ENCODE data around the gene NFX1.

DNA sequence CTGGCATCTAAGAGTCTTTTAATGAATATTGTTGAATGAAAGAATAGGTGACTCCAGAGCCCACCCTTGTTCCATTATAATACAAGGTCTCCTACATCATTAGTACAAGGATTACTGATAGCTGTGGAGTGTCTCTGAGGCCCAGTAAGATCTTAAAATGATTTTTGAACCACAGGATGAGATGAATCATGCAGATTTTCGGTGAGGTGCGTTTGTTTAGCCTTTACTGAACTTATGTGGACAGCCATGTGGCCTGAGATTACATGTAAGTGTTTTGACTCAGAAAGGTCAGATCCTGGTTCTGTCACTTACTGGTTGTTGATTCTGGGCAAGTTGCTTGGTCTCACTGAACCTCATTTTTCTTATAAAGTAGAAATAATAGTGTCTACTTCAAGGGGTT is 21.6 kb downstream of the NFX1 start:
- TF ChIP-seq, protein P1, sequence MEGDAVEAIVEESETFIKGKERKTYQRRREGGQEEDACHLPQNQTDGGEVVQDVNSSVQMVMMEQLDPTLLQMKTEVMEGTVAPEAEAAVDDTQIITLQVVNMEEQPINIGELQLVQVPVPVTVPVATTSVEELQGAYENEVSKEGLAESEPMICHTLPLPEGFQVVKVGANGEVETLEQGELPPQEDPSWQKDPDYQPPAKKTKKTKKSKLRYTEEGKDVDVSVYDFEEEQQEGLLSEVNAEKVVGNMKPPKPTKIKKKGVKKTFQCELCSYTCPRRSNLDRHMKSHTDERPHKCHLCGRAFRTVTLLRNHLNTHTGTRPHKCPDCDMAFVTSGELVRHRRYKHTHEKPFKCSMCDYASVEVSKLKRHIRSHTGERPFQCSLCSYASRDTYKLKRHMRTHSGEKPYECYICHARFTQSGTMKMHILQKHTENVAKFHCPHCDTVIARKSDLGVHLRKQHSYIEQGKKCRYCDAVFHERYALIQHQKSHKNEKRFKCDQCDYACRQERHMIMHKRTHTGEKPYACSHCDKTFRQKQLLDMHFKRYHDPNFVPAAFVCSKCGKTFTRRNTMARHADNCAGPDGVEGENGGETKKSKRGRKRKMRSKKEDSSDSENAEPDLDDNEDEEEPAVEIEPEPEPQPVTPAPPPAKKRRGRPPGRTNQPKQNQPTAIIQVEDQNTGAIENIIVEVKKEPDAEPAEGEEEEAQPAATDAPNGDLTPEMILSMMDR (IDR thresholded peaks at IDR 0.05): no peak
- no peak for TF ChIP-seq POLR2A (IDR thresholded peaks at IDR 0.05)

Data from breast epithelium (tissue), 3 donors.